H9 (cell line): ENCODE data around the gene NEUROD6. TPM values are rescaled to one million over a fixed set of nuclear protein-coding genes. Genes with fewer than 3 reads are reported as not detected.

Experiments
- DNase-seq: peaks from one replicate; pipeline ENCODE4 v3.0.0-alpha.2; 2017
- H2AFZ ChIP-seq: one replicate; pipeline ENCODE4 v1.6.1; 2013; ENCODE audit warnings: mild to moderate bottlenecking, low read length, control low read depth, moderate library complexity
- H2AK5ac ChIP-seq: 2 replicates; pipeline ENCODE4 v1.6.1; 2013; ENCODE audit warnings: low read length, control low read depth, mixed read lengths; ENCODE audit not compliant: insufficient read length
- H2BK120ac ChIP-seq: one replicate; pipeline ENCODE4 v1.6.1; 2013; ENCODE audit warnings: low read depth, mild to moderate bottlenecking, low read length, control low read depth, inconsistent platforms; ENCODE audit not compliant: poor library complexity, severe bottlenecking
- H2BK12ac ChIP-seq: 2 replicates; pipeline ENCODE4 v1.6.1; 2013; ENCODE audit warnings: low read length, control low read depth, mixed read lengths, low read depth; ENCODE audit not compliant: insufficient read length
- H2BK15ac ChIP-seq: 2 replicates; pipeline ENCODE4 v1.6.1; 2013; ENCODE audit warnings: low read depth, low read length, control low read depth
- H2BK20ac ChIP-seq: one replicate; pipeline ENCODE4 v1.6.1; 2013; ENCODE audit warnings: low read depth, mild to moderate bottlenecking, low read length, control low read depth, inconsistent platforms; ENCODE audit not compliant: poor library complexity, severe bottlenecking
- H2BK5ac ChIP-seq: 2 replicates; pipeline ENCODE4 v1.6.1; 2013; ENCODE audit warnings: low read length, control low read depth, mixed read lengths; ENCODE audit not compliant: insufficient read length
- H3K14ac ChIP-seq: 2 replicates; pipeline ENCODE4 v1.6.1; 2013; ENCODE audit warnings: low read length, control low read depth; ENCODE audit not compliant: insufficient read depth
- H3K18ac ChIP-seq: 2 replicates; pipeline ENCODE4 v1.6.1; 2013; ENCODE audit warnings: low read depth, mild to moderate bottlenecking, mixed read lengths, low read length, control low read depth; ENCODE audit not compliant: insufficient read length
- H3K23ac ChIP-seq: 2 replicates; pipeline ENCODE4 v1.6.1; 2013; ENCODE audit warnings: low read length, control low read depth, mixed read lengths, low read depth; ENCODE audit not compliant: insufficient read length
- H3K23me2 ChIP-seq: 2 replicates; pipeline ENCODE4 v1.6.1; 2013; ENCODE audit warnings: low read depth, mild to moderate bottlenecking, mixed read lengths, low read length, control low read depth; ENCODE audit not compliant: insufficient read length, poor library complexity, severe bottlenecking
- H3K27ac ChIP-seq: 2 replicates; pipeline ENCODE4 v1.5.1; 2013; ENCODE audit warnings: low read length, control low read depth, mixed read lengths, low read depth; ENCODE audit not compliant: insufficient read length
- H3K27me3 ChIP-seq: 2 replicates; pipeline ENCODE4 v1.6.1; 2013; ENCODE audit warnings: low read length, control low read depth, inconsistent platforms; ENCODE audit not compliant: insufficient read depth
- H3K4ac ChIP-seq: 2 replicates; pipeline ENCODE4 v1.6.1; 2013; ENCODE audit warnings: low read depth, mild to moderate bottlenecking, control low read depth, inconsistent platforms, low read length, moderate library complexity
- H3K4me1 ChIP-seq: 2 replicates; pipeline ENCODE4 v1.6.1; 2013; ENCODE audit warnings: low read length, control low read depth, inconsistent platforms; ENCODE audit not compliant: insufficient read depth
- H3K4me2 ChIP-seq: 2 replicates; pipeline ENCODE4 v1.6.1; 2013; ENCODE audit warnings: low read length, control low read depth, mixed read lengths; ENCODE audit not compliant: insufficient read length, insufficient read depth
- H3K56ac ChIP-seq: 2 replicates; pipeline ENCODE4 v1.6.1; 2013; ENCODE audit warnings: low read depth, mild to moderate bottlenecking, mixed read lengths, low read length, control low read depth; ENCODE audit not compliant: insufficient read length
- H3K79me1 ChIP-seq: 2 replicates; pipeline ENCODE4 v1.6.1; 2013; ENCODE audit warnings: low read depth, mild to moderate bottlenecking, moderate library complexity, low read length, control low read depth, inconsistent platforms; ENCODE audit not compliant: insufficient read depth, poor library complexity, severe bottlenecking
- H3K79me2 ChIP-seq: 2 replicates; pipeline ENCODE4 v1.6.1; 2013; ENCODE audit warnings: low read length, control low read depth, inconsistent platforms; ENCODE audit not compliant: insufficient read depth
- H3K9ac ChIP-seq: 2 replicates; pipeline ENCODE4 v1.6.1; 2013; ENCODE audit warnings: low read length, control low read depth, mixed read lengths; ENCODE audit not compliant: insufficient read length; ENCODE audit errors: extremely low read depth
- H3K9me3 ChIP-seq: one replicate; pipeline ENCODE4 v1.6.1; 2013; ENCODE audit warnings: low read depth, low read length, inconsistent platforms; ENCODE audit not compliant: control insufficient read depth
- H3T11ph ChIP-seq: one replicate; pipeline ENCODE4 v1.6.1; 2013; ENCODE audit warnings: mild to moderate bottlenecking, low read length, control low read depth, inconsistent platforms
- H4K20me1 ChIP-seq: one replicate; pipeline ENCODE4 v1.6.1; 2013; ENCODE audit not compliant: control insufficient read depth, insufficient read length, insufficient read depth
- H4K5ac ChIP-seq: 2 replicates; pipeline ENCODE4 v1.6.1; 2013; ENCODE audit warnings: low read depth, mild to moderate bottlenecking, mixed read lengths, low read length, control low read depth; ENCODE audit not compliant: insufficient read length
- H4K8ac ChIP-seq: replicated peaks from 2 replicates; pipeline ENCODE4 v1.6.1; 2013; ENCODE audit warnings: low read length, control low read depth, mixed read lengths, low read depth; ENCODE audit not compliant: insufficient read length
- H4K91ac ChIP-seq: 2 replicates; pipeline ENCODE4 v1.6.1; 2013; ENCODE audit warnings: low read depth, mild to moderate bottlenecking, moderate library complexity, mixed read lengths, low read length, control low read depth; ENCODE audit not compliant: insufficient read length
- H3K27ac Mint-ChIP-seq, 3 experiments: 2 replicates in 2 of 3; 3 replicates in 1 of 3; pipeline ENCODE4 v1.8.0; 2020 to 2021; ENCODE audit warnings: mixed read lengths in 3 of 3, mild to moderate bottlenecking in 1 of 3, moderate library complexity in 1 of 3
- H3K27me3 Mint-ChIP-seq: 2 replicates; pipeline ENCODE4 v1.8.0; 2021; ENCODE audit warnings: low read depth, mild to moderate bottlenecking, moderate library complexity, mixed read lengths
- H3K36me3 Mint-ChIP-seq, 3 experiments: 2 replicates in 2 of 3; 3 replicates in 1 of 3; pipeline ENCODE4 v1.8.0; 2020 to 2021; ENCODE audit warnings: low read depth in 3 of 3, mixed read lengths in 3 of 3; ENCODE audit not compliant: insufficient read depth in 1 of 3
- H3K4me1 Mint-ChIP-seq, 2 experiments: 2 replicates each; pipeline ENCODE4 v1.8.0; 2020; ENCODE audit warnings: mixed read lengths in 2 of 2
- H3K4me3 Mint-ChIP-seq, 2 experiments: 2 replicates in 1 of 2; 3 replicates in 1 of 2; pipeline ENCODE4 v1.8.0; 2020 to 2021; ENCODE audit warnings: mild to moderate bottlenecking in 2 of 2, mixed read lengths in 2 of 2, moderate library complexity in 1 of 2
- H3K9me3 Mint-ChIP-seq, 2 experiments: 2 replicates in 1 of 2; 3 replicates in 1 of 2; pipeline ENCODE4 v1.8.0; 2020; ENCODE audit warnings: mild to moderate bottlenecking in 2 of 2, mixed read lengths in 2 of 2, moderate library complexity in 1 of 2
- WGBS: extraction: QIAGEN DNeasy Blood & Tissue Kit; methylation state at CpG from one replicate; pipeline ENCODE4 v1.1.7; 2013; ENCODE audit warnings: missing lambda C conversion rate, low lambda C conversion rate, mixed read lengths; ENCODE audit not compliant: insufficient read length; ENCODE audit errors: extremely low coverage; 5-methylcytosine and 5-hydroxymethylcytosine counted together
- total RNA-seq: library from RNA; stranded (reverse); gene quantifications from 2 replicates; pipeline ENCODE4 v1.2.1, GENCODE V29; 2021
- TF ChIP-seq, protein P1 (sequence below): fragments of 200-600 bp; sonication (generic); conservative IDR thresholded peaks from 3 replicates; pipeline ENCODE4 v1.8.0; 2021; ENCODE audit warnings: antibody characterized with exemption, mild to moderate bottlenecking

The NEUROD6 gene
- total RNA-seq, 1 experiment from 2014 or later, result not detected

DNA sequence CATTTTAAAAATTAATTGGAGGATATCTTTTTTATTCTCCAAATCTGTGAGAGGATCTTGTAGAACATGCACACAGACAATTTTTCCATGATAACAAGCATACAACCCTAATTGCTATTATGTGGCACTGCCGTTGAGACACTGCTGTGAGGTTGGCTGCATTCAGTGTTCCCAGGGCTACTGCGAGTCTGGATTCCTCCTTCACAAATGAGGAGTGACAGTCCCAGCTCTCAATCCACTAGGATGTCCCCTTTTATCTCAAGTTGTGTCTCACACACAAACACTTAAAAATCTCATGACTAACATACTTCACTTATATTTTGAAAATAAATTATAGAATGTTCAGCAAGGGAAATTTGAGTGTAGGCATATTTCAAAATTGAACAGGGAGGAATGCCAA lies 14.1 kb downstream of the NEUROD6 start:
- H3K27ac ChIP-seq, result no peak overlapping the region
- TF ChIP-seq, protein P1, sequence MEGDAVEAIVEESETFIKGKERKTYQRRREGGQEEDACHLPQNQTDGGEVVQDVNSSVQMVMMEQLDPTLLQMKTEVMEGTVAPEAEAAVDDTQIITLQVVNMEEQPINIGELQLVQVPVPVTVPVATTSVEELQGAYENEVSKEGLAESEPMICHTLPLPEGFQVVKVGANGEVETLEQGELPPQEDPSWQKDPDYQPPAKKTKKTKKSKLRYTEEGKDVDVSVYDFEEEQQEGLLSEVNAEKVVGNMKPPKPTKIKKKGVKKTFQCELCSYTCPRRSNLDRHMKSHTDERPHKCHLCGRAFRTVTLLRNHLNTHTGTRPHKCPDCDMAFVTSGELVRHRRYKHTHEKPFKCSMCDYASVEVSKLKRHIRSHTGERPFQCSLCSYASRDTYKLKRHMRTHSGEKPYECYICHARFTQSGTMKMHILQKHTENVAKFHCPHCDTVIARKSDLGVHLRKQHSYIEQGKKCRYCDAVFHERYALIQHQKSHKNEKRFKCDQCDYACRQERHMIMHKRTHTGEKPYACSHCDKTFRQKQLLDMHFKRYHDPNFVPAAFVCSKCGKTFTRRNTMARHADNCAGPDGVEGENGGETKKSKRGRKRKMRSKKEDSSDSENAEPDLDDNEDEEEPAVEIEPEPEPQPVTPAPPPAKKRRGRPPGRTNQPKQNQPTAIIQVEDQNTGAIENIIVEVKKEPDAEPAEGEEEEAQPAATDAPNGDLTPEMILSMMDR, result no peak
- no peaks in the 10 kb centered on the region for H4K20me1 ChIP-seq
- no peak overlapping the region for H3K56ac ChIP-seq
- H3K23ac ChIP-seq, result no peak overlapping the region
- WGBS, result no CpG with 5 or more reads among the region's 2 CpGs
- no peak overlapping the region for H3K18ac ChIP-seq
- no peak overlapping the region for H4K5ac ChIP-seq
- H3K79me1 ChIP-seq, result no peaks in the 10 kb centered on the region
- H4K8ac ChIP-seq, result no peak overlapping the region
- no peak overlapping the region for H2AK5ac ChIP-seq
- no peak overlapping the region for H2BK12ac ChIP-seq
- no peaks in the 10 kb centered on the region for H3K4me1 ChIP-seq
- no peak overlapping the region for H3K27ac Mint-ChIP-seq
- no peak overlapping the region for H2BK5ac ChIP-seq
- H3K79me2 ChIP-seq, result no peaks in the 10 kb centered on the region
- no peak overlapping the region for H3K4ac ChIP-seq
- no peak overlapping the region for H3K14ac ChIP-seq
- DNase-seq, result no peak
- no peak overlapping the region for H2BK120ac ChIP-seq
- no peaks in the 10 kb centered on the region for H3K9me3 ChIP-seq
- no peak overlapping the region for H3T11ph ChIP-seq
- no peaks in the 10 kb centered on the region for H3K23me2 ChIP-seq
- peaks cover 7 to 10% of the 10 kb centered on the region in 2 experiments; a peak in 3 of 4 replicates for H3K4me1 Mint-ChIP-seq
- no peak overlapping the region for H2BK20ac ChIP-seq
- no peaks in the 10 kb centered on the region; the same call in 1 of the 2 replicates for H3K27me3 Mint-ChIP-seq
- H2BK15ac ChIP-seq, result no peak overlapping the region
- H3K27me3 ChIP-seq, result no peaks in the 10 kb centered on the region
- no peak overlapping the region for H3K4me3 Mint-ChIP-seq
- H3K9ac ChIP-seq, result no peak overlapping the region
- H3K9me3 Mint-ChIP-seq, result no peaks in the 10 kb centered on the region
- H3K4me2 ChIP-seq, result no peak overlapping the region
- no peaks in the 10 kb centered on the region for H3K36me3 Mint-ChIP-seq
- no peak overlapping the region for H4K91ac ChIP-seq
- no peak overlapping the region for H2AFZ ChIP-seq
